Body of pancreas (tissue), 4 donors: Measurements from ENCODE around the gene LDLRAP1. TPM values are rescaled to one million over a fixed set of nuclear protein-coding genes. Genes with fewer than 3 reads are reported as not detected.

Experiments
- ATAC-seq: fragments of 150-250 bp; one replicate; pipeline ENCODE4 v1.9.1; 2016
- DNase-seq, 4 donors: peaks; one replicate each; pipeline ENCODE4 v3.0.0-alpha.2; 2019
- H3K27ac ChIP-seq, 4 donors: fragments of 200-600 bp; sonication (generic); 1 replicate in 3 of 4; 2 replicates in 1 of 4; pipeline versions ENCODE4 v1.5.1 to v1.6.1; 2016 to 2019; ENCODE audit warnings: mild to moderate bottlenecking in 1 of 4, mixed read lengths in 1 of 4, moderate library complexity in 1 of 4
- H3K27me3 ChIP-seq, 2 donors: fragments of 200-600 bp; sonication (generic); one replicate each; pipeline ENCODE4 v1.6.0; 2016; ENCODE audit warnings: mild to moderate bottlenecking in 1 of 2
- H3K36me3 ChIP-seq, 2 donors: fragments of 200-600 bp; sonication (generic); replicated peaks in 1 of 2; 2 replicates each; pipeline ENCODE4 v1.5.1; 2016; ENCODE audit warnings: low read depth in 2 of 2; ENCODE audit not compliant: insufficient read depth in 1 of 2
- H3K4me1 ChIP-seq: fragments of 200-600 bp; sonication (generic); one replicate; pipeline ENCODE4 v1.6.0; 2016
- H3K4me3 ChIP-seq, 2 donors: fragments of 200-600 bp; sonication (generic); 1 replicate in 1 of 2; 2 replicates in 1 of 2; pipeline ENCODE4 v1.5.1; 2016 to 2019
- H3K9me3 ChIP-seq, 3 donors: fragments of 200-600 bp; sonication (generic); 1 replicate in 2 of 3; 2 replicates in 1 of 3; pipeline ENCODE4 v1.5.1; 2016
- POLR2A ChIP-seq, 3 donors: fragments of 450-650 bp; IDR thresholded peaks; one replicate each; pipeline ENCODE4 v1.6.1; 2016; ENCODE audit warnings: antibody characterized with exemption in 3 of 3, mild to moderate bottlenecking in 2 of 3
- WGBS, 2 donors: methylation state at CpG; one replicate each; pipeline ENCODE4 v1.1.5; 2017; 5-methylcytosine and 5-hydroxymethylcytosine counted together
- intact Hi-C: fragments of 100-400 bp; cut with DNase I; formaldehyde crosslinking; loops from one replicate; pipeline ENCODE4 v1.15.1; 2023
- total RNA-seq, 2 donors: library from RNA; depleted of rRNA; stranded (reverse); fragments of >200 nt; gene quantifications; one replicate each; pipeline ENCODE4 v1.1.0, GENCODE V29; 2016
- TF ChIP-seq, protein P1 (sequence below), 7 experiments: fragments of 450-650 bp in 4 of 7; fragments of 200-600 bp in 3 of 7; sonication (generic) in 3 of 7; IDR thresholded peaks; one replicate each; pipeline ENCODE4 v1.5.1; 2016 to 2019; ENCODE audit warnings: antibody characterized with exemption in 7 of 7

Gene LDLRAP1
- total RNA-seq, 2 donors from 2014 or later: 20.8 to 23.7 TPM

DNA sequence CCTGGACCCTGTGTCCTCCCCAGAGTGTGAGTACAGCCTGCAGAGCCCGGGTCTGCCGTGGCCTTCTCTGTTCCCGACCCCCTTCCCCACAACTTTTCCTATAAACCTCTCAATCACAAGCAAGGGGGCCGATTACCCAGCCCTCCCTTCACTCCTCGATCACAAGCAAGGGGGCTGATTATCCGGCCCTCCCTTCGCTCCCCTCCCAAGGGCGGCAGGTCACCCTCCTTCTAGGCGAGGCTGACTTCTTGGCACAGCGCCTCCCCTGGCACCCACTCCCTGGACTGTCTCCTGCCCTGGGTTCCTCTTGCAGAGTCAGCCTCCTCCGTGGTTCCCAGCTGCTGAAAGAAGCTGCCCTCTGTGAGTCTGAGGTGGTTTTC, 12.3 kb upstream of the LDLRAP1 start:
- intact Hi-C loops: no loop called here
- TF ChIP-seq, protein P1, sequence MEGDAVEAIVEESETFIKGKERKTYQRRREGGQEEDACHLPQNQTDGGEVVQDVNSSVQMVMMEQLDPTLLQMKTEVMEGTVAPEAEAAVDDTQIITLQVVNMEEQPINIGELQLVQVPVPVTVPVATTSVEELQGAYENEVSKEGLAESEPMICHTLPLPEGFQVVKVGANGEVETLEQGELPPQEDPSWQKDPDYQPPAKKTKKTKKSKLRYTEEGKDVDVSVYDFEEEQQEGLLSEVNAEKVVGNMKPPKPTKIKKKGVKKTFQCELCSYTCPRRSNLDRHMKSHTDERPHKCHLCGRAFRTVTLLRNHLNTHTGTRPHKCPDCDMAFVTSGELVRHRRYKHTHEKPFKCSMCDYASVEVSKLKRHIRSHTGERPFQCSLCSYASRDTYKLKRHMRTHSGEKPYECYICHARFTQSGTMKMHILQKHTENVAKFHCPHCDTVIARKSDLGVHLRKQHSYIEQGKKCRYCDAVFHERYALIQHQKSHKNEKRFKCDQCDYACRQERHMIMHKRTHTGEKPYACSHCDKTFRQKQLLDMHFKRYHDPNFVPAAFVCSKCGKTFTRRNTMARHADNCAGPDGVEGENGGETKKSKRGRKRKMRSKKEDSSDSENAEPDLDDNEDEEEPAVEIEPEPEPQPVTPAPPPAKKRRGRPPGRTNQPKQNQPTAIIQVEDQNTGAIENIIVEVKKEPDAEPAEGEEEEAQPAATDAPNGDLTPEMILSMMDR (IDR thresholded peaks at IDR 0.05): no peak
- no peak for TF ChIP-seq POLR2A (IDR thresholded peaks at IDR 0.05)
- no peak for ATAC-seq

DNA sequence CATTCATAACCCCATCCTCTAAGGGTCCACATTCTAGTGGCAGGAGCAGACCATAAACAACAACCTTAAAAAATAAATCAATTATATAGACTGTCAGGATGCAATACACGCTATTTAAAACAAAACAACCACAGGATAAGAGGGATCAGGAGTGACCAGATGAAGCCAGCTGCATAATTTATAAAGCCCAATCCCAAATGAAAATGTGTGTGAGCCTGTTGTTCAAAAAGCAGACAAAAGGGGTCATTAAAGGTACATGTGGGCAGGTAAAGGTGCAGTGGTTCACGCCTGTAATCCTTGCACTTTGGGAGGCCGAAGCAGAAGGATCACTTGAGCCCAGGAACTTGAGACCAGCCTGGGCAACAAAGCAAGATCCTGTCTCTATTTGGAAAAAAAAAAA, 10.4 kb upstream of the LDLRAP1 start:
- Histone ChIP-seq H3K36me3 (no peaks in the 10 kb centered on the region), H3K27me3 (no peaks in the 10 kb centered on the region), H3K9me3 (no peaks in the 10 kb centered on the region), H3K27ac (no peak overlapping the region), H3K4me3 (no peak overlapping the region), H3K4me1 (no peaks in the 10 kb centered on the region)
- ATAC-seq (no peak), DNase-seq (no peak)
- WGBS, 2 donors: 87 to 92% methylated on average over 3 of the region's 3 CpGs
- no peak for TF ChIP-seq POLR2A (IDR thresholded peaks at IDR 0.05)
- TF ChIP-seq, protein P1 (IDR thresholded peaks at IDR 0.05): no peak
- intact Hi-C loops: no loop called here

More for the DNA sequence above, 12.3 kb upstream of the LDLRAP1 start:
- Histone ChIP-seq H3K27me3 (no peaks in the 10 kb centered on the region), H3K9me3 (no peaks in the 10 kb centered on the region), H3K36me3 (no peaks in the 10 kb centered on the region), H3K4me3 (no peak overlapping the region), H3K27ac (no peak overlapping the region), H3K4me1 (no peaks in the 10 kb centered on the region)
- WGBS, 2 donors: 69 to 74% methylated on average over 11 of the region's 11 CpGs
- DNase-seq: no peak

DNA sequence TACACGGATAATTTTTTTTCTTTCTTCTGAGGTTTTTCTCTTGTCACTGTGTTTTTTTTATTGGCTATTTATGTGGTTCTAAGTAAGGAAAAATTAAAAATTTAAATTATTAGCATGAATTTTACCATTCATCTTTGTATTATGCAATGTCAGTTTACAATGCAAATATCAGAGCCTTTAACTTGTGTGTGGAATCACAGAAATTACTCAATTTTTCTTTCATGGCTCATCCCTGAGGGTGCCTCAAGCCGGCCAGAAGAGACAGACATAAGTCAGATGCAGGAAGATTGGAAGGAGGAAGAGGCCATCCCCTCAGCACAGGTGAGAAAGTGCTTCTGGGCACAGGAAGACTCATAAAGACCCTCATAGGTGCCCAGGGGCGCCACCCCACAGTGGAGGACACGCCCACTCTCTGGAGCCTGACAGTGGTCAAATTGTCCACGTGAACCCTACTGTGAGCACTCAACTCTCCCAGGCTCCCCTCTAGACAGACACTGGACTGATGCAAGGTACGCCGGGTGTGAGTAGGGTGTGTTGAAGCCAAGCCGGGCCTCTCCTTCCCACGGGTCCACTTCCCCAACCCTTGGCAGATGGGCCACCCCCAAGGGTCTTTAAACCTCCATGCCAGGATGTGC, 9.5 kb upstream of the LDLRAP1 start:
- intact Hi-C loops: no loop called here
- Histone ChIP-seq H3K27me3 (no peaks in the 10 kb centered on the region), H3K27ac (no peak overlapping the region), H3K4me1 (no peaks in the 10 kb centered on the region), H3K36me3 (no peaks in the 10 kb centered on the region), H3K4me3 (no peak overlapping the region), H3K9me3 (no peaks in the 10 kb centered on the region)
- DNase-seq: no peak
- no peak for TF ChIP-seq POLR2A (IDR thresholded peaks at IDR 0.05)
- TF ChIP-seq, protein P1 (IDR thresholded peaks at IDR 0.05): no peak
- ATAC-seq: no peak
- 65 to 82% methylated on average over 4 to 9 of the region's 9 CpGs for WGBS, 2 donors

DNA sequence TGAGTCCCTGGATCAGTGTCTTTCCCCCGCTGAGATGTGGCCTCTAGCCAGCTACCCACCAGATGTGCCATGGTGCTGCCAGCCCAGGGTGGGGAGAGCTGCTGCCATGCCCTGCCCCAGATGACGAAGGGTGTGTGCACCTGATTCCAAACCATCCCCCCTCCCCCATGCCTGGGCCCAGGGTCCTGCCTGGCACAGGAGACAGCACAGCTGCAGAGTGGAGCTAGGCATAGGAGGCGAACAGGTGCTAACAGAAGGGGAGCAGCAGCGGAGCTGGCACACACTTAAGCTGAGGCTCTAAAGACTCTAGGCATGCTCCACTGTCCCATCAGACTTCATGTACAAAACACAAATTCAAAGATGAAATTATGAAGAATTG, 9.0 kb upstream of the LDLRAP1 start:
- no peaks in the 10 kb centered on the region for H3K27me3 ChIP-seq
- H3K36me3 ChIP-seq: no peaks in the 10 kb centered on the region
- TF ChIP-seq, protein P1 (IDR thresholded peaks at IDR 0.05): no peak
- no peak for TF ChIP-seq POLR2A (IDR thresholded peaks at IDR 0.05)
- intact Hi-C loops: no loop called here
- DNase-seq (no peak), ATAC-seq (no peak)
- H3K4me1 ChIP-seq: no peaks in the 10 kb centered on the region
- 94 to 98% methylated on average over 2 to 4 of the region's 4 CpGs for WGBS, 2 donors
- no peak overlapping the region for H3K27ac ChIP-seq
- no peaks in the 10 kb centered on the region for H3K9me3 ChIP-seq
- no peak overlapping the region for H3K4me3 ChIP-seq

DNA sequence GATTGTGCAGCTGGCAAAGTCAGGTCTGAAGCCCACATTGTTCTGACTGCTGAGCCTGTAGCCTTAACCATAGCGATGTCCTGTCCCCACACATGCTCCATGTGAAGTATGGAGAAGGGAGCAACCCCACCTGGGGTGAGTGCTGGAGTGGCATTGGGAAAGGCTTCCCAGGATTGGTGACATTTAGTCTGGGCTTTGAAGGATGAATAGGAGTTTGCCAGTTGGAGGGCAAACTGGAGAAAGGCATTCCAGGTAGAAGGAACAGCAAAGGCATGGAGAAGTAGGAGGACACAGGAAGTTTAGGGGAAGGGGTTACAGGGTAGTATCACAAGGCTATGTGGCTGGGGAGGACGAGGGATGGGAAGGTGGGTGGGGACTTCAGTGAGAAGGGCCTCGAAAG, 7.3 kb upstream of the LDLRAP1 start:
- H3K27me3 ChIP-seq: no peaks in the 10 kb centered on the region
- peaks cover 6% of the 10 kb centered on the region for H3K4me1 ChIP-seq
- no peak overlapping the region for H3K27ac ChIP-seq
- DNase-seq (no peak), ATAC-seq (no peak)
- no peaks in the 10 kb centered on the region for H3K36me3 ChIP-seq
- 83 to 84% methylated on average over 3 of the region's 3 CpGs for WGBS, 2 donors
- H3K9me3 ChIP-seq: no peaks in the 10 kb centered on the region
- H3K4me3 ChIP-seq: no peak overlapping the region
- TF ChIP-seq POLR2A (IDR thresholded peaks at IDR 0.05): no peak
- TF ChIP-seq, protein P1 (IDR thresholded peaks at IDR 0.05): no peak
- intact Hi-C loops: no loop called here
